Measurements from ENCODE around the gene LRP1. TPM values are rescaled to one million over a fixed set of nuclear protein-coding genes. Genes with fewer than 3 reads are reported as not detected.

LRP1 gene
- total and polyA plus RNA-seq, 2 of the 13 experiments (the other 11 are each of a cell fraction or from before 2014, with no cell fraction given) = 14.7 to 30.8 TPM

DNA sequence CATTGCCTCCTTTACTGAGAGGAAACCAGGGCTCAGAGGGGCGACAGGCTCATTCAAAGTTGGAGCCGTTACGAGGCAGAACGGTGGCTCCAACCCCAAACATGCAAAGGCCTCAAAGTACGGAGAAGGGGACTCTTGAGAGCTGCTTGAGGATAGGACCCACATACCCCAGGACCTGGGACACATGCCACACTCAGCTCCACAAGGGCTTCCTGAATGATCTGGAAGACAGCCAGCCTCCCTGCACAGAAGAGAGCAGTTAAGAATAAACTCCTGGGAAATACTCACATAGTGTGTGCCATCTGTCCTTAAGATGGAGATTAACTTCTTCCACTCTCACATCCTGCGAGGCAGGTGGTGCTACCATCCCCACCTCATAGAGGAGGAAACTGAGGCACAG, 61.8 kb downstream of the LRP1 start:
- FAIRE-seq (no peak), ATAC-seq (no peak), DNase-seq (ENCODE audit: low spot score) (no peak)
- TF ChIP-seq EED (CRISPR knock-in tag; IDR thresholded peaks at IDR 0.05) (no peak), ZKSCAN5 (CRISPR knock-in tag; IDR thresholded peaks at IDR 0.05) (no peak), JUND (CRISPR knock-in tag; IDR thresholded peaks at IDR 0.05) (no peak), ZEB1 (IDR thresholded peaks at IDR 0.05; ENCODE audit: insufficient replicate concordance, low read depth) (no peak), HIVEP1 (CRISPR knock-in tag; IDR thresholded peaks at IDR 0.05) (no peak), PCBP2 (optimal IDR thresholded peaks at IDR 0.05; ENCODE audit: low read depth, low read length, poor library complexity, severe bottlenecking) (no peak), PAXIP1 (CRISPR knock-in tag; conservative IDR thresholded peaks at IDR 0.05) (no peak), ZNF326 (CRISPR knock-in tag; IDR thresholded peaks at IDR 0.05; ENCODE audit: borderline replicate concordance) (no peak), MATR3 (CRISPR knock-in tag; IDR thresholded peaks at IDR 0.05) (no peak), SRSF1 (optimal IDR thresholded peaks at IDR 0.05; ENCODE audit: low read depth, low read length) (no peak), ZNF839 (CRISPR knock-in tag; IDR thresholded peaks at IDR 0.05; ENCODE audit: borderline replicate concordance) (no peak)
- no peaks in the 10 kb centered on the region; a peak in 1 of 5 replicates for H3K27me3 ChIP-seq (ENCODE audit: control insufficient read depth in 1 of 2, insufficient read depth in 2 of 2, low read length in 2 of 2)
- no peak overlapping the region for H3K27ac ChIP-seq (ENCODE audit: extremely low read length, insufficient read depth, low read length)
- H3K9ac ChIP-seq (ENCODE audit: insufficient read depth, low read depth, low read length) = no peak overlapping the region
- H3K79me2 ChIP-seq (ENCODE audit: insufficient read depth, low read length) = no peaks in the 10 kb centered on the region
- in situ Hi-C loops (cut with HindIII; ENCODE audit: extremely low pct_ligation_motif_present, low pct_unique_long_range_greater_than_20kb) (no loop called here), intact Hi-C loops (cut with micrococcal nuclease; ENCODE audit: unreplicated experiment) (no loop called here)
- H3K9me3 ChIP-seq (ENCODE audit: low read length) = no peaks in the 10 kb centered on the region
- H3K36me3 ChIP-seq (replicated peaks in 1 of 2; ENCODE audit: control insufficient read depth in 1 of 2, insufficient read depth in 2 of 2, low read length in 2 of 2) = peaks cover 79 to 98% of the 10 kb centered on the region in 2 experiments
- POLR2A ChIA-PET = interaction anchor here (1.3 kb wide), 1 partner anchor 23 kb away, joined by 3 read pairs; no protein-coding TSS in a partner anchor
- no peak overlapping the region for H2AFZ ChIP-seq (ENCODE audit: low read length)
- H3K4me3 ChIP-seq (replicated peaks in 1 of 3; ENCODE audit: insufficient read depth in 1 of 3, low read depth in 2 of 3, low read length in 3 of 3) = no peak overlapping the region
- BruUV-seq (replicated peaks) = no TSS peak
- no peaks in the 10 kb centered on the region for H3K4me1 ChIP-seq (ENCODE audit: insufficient read depth, low read length)
- H3K4me2 ChIP-seq (ENCODE audit: low read depth, low read length) = no peak overlapping the region
- 100% methylated on average over 2 of the region's 6 CpGs for WGBS (ENCODE audit: low lambda C conversion rate)
- no peaks in the 10 kb centered on the region for H4K20me1 ChIP-seq (ENCODE audit: insufficient read depth, low read length)
- CTCF ChIA-PET (ENCODE audit: low intra/inter-chr PET ratio, low total read pairs) = no interaction called here

Measured in HepG2 (cell line).